Prostate gland (tissue), 2 donors: ENCODE measurements around the gene PGBD2. TPM values are rescaled to one million over a fixed set of nuclear protein-coding genes. Genes with fewer than 3 reads are reported as not detected.

Experiments
- small RNA-seq, 2 donors: library from RNA; depleted of rRNA; stranded (forward); fragments of <200 nt; gene quantifications; one replicate each; pipeline ENCODE3, GENCODE V24; 2016
- total RNA-seq, 2 donors: library from RNA; depleted of rRNA; stranded (reverse); fragments of >200 nt; gene quantifications; one replicate each; pipeline ENCODE4 v1.1.0, GENCODE V29; 2016

Gene PGBD2
- total RNA-seq, 2 donors from 2014 or later = 8.6 to 12.6 TPM

Small RNA genes lying within 50 kb of the gene (small RNA-seq; reads per million reads assigned to genes)
- gene RNU6-1205P = 0 reads per million in 2 donors

Other genes with a start within 250 kb of the PGBD2 start
- not detected for gene OR14I1, start 203.5 kb upstream of the PGBD2 start, total RNA-seq
- gene LYPD8, start 150.5 kb upstream of the PGBD2 start, total RNA-seq = not detected
- 10 to 100 TPM; 23.3 to 35.3 TPM for gene SH3BP5L, start 80.3 kb upstream of the PGBD2 start, total RNA-seq
- gene ZNF672, start 68.0 kb upstream of the PGBD2 start, total RNA-seq = 10 to 100 TPM; 44.2 to 63.1 TPM
- gene ZNF692, start 47.1 kb upstream of the PGBD2 start, total RNA-seq = 10 to 100 TPM; 65.0 to 99.7 TPM